ENCODE data around the gene IL17REL.

GRCh38 chr22:50058061-50058905 is 45.7 kb upstream of the IL17REL start, which contains the start of gene TTLL8:
- no peak for TF ChIP-seq CTCF (IDR thresholded peaks at IDR 0.05)
- TF ChIP-seq TCF7 (CRISPR knock-in tag; IDR thresholded peaks at IDR 0.05; ENCODE audit: low read depth): no peak
- TF ChIP-seq USF2 (CRISPR knock-in tag; IDR thresholded peaks at IDR 0.05): no peak; the same call in 1 of the 2 replicates
- no peak for TF ChIP-seq ZBTB21 (CRISPR knock-in tag; IDR thresholded peaks at IDR 0.05; ENCODE audit: borderline replicate concordance)
- no peak for TF ChIP-seq USF1 (CRISPR knock-in tag; IDR thresholded peaks at IDR 0.05)
- TF ChIP-seq, protein P1, sequence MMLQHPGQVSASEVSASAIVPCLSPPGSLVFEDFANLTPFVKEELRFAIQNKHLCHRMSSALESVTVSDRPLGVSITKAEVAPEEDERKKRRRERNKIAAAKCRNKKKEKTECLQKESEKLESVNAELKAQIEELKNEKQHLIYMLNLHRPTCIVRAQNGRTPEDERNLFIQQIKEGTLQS (CRISPR knock-in tag; conservative IDR thresholded peaks at IDR 0.05): no peak
- no peak for TF ChIP-seq ZSCAN18 (CRISPR knock-in tag; IDR thresholded peaks at IDR 0.05)
- TF ChIP-seq CREM (CRISPR knock-in tag; IDR thresholded peaks at IDR 0.05): no peak
- TF ChIP-seq SMAD4 (CRISPR knock-in tag; IDR thresholded peaks at IDR 0.05): no peak
- TF ChIP-seq NFYB (CRISPR knock-in tag; conservative IDR thresholded peaks at IDR 0.05; ENCODE audit: low read depth): no peak
- TF ChIP-seq, protein P2, sequence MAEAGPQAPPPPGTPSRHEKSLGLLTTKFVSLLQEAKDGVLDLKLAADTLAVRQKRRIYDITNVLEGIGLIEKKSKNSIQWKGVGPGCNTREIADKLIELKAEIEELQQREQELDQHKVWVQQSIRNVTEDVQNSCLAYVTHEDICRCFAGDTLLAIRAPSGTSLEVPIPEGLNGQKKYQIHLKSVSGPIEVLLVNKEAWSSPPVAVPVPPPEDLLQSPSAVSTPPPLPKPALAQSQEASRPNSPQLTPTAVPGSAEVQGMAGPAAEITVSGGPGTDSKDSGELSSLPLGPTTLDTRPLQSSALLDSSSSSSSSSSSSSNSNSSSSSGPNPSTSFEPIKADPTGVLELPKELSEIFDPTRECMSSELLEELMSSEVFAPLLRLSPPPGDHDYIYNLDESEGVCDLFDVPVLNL (CRISPR knock-in tag; IDR thresholded peaks at IDR 0.05; ENCODE audit: borderline replicate concordance, low read depth): no peak
- TF ChIP-seq ESRRA (CRISPR knock-in tag; IDR thresholded peaks at IDR 0.05; ENCODE audit: borderline replicate concordance): no peak
- no peak for TF ChIP-seq ATF2 (CRISPR knock-in tag; IDR thresholded peaks at IDR 0.05; ENCODE audit: borderline replicate concordance, low read depth)

Data from WTC11 (cell line).